AG04450 (cell line): ENCODE results near the gene LSAMP. TPM values are rescaled to one million over a fixed set of nuclear protein-coding genes. Genes with fewer than 3 reads are reported as not detected.
A peak's percentile ranks its signal among the peaks of the same experiment; 100 is the strongest.

ENCODE experiments used
- CTCF ChIA-PET: fragments of 300-600, 350-600 bp; formaldehyde crosslinking; extraction: SDS; loops from one replicate; lab custom pipeline; 2022; ENCODE audit warnings: antibody characterized with exemption, inconsistent platforms; lab: Charles Lee
- POLR2A ChIA-PET: fragments of 350-600 bp; formaldehyde crosslinking; extraction: SDS; loops from one replicate; lab custom pipeline; 2021; ENCODE audit warnings: antibody characterized with exemption, inconsistent platforms; lab: Yijun Ruan, JAX
- DNase-seq: peaks from one replicate; pipeline ENCODE4 v3.0.0-alpha.2; 2011; ENCODE audit warnings: low read depth, low spot score
- H3K27ac ChIP-seq: one replicate; pipeline ENCODE4 v1.5.1; 2012; ENCODE audit warnings: low read depth, low read length, control low read depth
- H3K27me3 ChIP-seq: one replicate; pipeline ENCODE4 v1.6.0; 2012; ENCODE audit warnings: low read length; ENCODE audit not compliant: control insufficient read depth, insufficient read depth
- H3K4me3 ChIP-seq: 2 replicates; pipeline ENCODE4 v1.5.1; 2011; ENCODE audit warnings: mild to moderate bottlenecking, low read depth, low read length, control low read depth
- H3K9me3 ChIP-seq: 2 replicates; pipeline ENCODE4 v1.5.1; 2012; ENCODE audit warnings: low read length; ENCODE audit not compliant: control insufficient read depth, insufficient read depth
- polyA plus RNA-seq: library from polyadenylated mRNA; depleted of rRNA; stranded (reverse); fragments of >200 nt; gene quantifications from 2 replicates; pipeline ENCODE4 v1.2.3, GENCODE V29; 2011
- TF ChIP-seq, protein P1 (sequence below): IDR thresholded peaks from 2 replicates; pipeline ENCODE4 v1.5.1; 2011; ENCODE audit warnings: low read depth, low read length, control low read depth, inconsistent platforms

Gene LSAMP
- polyA plus RNA-seq, 1 experiment = 25.1 TPM

DNA sequence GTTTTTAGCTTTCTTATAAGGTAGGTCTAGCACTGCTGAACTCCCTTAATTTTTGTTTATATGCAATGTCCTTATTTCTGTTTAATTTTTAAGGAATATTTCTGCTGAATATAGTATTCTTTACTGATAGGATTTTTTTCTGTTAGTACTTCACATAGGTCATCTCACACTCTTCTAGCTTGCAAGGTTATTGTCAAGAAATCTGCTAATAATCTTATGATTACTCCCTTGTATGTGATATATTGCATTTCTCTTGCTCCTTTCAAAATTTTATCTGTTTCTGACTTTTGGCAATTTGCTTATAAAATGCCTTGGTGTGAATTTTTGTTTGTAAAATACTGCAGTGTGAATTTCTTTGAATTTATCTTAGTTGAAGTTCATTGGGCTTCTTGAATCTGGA, 523.6 kb downstream of the LSAMP start:
- Histone ChIP-seq H3K27ac (no peak overlapping the region), H3K27me3 (no peaks in the 10 kb centered on the region), H3K4me3 (no peak overlapping the region), H3K9me3 (no peaks in the 10 kb centered on the region)
- POLR2A ChIA-PET = no interaction called here
- CTCF ChIA-PET = interaction anchor here (0.6 to 2.0 kb wide), 12 partner anchors 8 to 836 kb away, joined by 3 to 12 read pairs (median 5); no protein-coding TSS in a partner anchor
- no peak for DNase-seq
- TF ChIP-seq, protein P1, sequence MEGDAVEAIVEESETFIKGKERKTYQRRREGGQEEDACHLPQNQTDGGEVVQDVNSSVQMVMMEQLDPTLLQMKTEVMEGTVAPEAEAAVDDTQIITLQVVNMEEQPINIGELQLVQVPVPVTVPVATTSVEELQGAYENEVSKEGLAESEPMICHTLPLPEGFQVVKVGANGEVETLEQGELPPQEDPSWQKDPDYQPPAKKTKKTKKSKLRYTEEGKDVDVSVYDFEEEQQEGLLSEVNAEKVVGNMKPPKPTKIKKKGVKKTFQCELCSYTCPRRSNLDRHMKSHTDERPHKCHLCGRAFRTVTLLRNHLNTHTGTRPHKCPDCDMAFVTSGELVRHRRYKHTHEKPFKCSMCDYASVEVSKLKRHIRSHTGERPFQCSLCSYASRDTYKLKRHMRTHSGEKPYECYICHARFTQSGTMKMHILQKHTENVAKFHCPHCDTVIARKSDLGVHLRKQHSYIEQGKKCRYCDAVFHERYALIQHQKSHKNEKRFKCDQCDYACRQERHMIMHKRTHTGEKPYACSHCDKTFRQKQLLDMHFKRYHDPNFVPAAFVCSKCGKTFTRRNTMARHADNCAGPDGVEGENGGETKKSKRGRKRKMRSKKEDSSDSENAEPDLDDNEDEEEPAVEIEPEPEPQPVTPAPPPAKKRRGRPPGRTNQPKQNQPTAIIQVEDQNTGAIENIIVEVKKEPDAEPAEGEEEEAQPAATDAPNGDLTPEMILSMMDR = no peak

DNA sequence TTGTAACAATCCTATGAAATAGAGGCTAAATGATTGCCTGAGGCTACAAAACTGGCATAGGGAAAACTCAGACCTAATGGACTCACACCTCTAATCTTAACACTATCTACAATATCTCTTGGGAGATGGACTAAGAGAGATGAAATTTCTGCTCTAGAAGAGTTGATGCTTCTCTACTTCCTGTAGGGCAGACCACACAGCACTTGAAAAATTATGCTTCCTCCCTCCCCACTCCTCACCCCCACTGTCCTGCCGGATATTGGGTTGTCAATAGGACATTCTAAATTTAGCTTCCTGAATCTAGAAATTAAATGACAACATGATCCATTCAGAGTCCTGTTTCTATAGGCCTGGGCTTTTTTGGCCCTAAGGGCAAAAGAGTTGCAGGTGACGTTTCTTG, 526.4 kb downstream of the LSAMP start:
- ChIA-PET POLR2A (no interaction called here), CTCF (interaction anchor here (0.5 kb wide), 1 partner anchor 11 kb away, joined by 8 read pairs; no protein-coding TSS in a partner anchor)
- TF ChIP-seq, protein P1 = no peak
- DNase-seq = no peak
- no peaks in the 10 kb centered on the region for H3K27me3 ChIP-seq
- no peaks in the 10 kb centered on the region for H3K9me3 ChIP-seq
- H3K27ac ChIP-seq = no peak overlapping the region
- no peak overlapping the region for H3K4me3 ChIP-seq

DNA sequence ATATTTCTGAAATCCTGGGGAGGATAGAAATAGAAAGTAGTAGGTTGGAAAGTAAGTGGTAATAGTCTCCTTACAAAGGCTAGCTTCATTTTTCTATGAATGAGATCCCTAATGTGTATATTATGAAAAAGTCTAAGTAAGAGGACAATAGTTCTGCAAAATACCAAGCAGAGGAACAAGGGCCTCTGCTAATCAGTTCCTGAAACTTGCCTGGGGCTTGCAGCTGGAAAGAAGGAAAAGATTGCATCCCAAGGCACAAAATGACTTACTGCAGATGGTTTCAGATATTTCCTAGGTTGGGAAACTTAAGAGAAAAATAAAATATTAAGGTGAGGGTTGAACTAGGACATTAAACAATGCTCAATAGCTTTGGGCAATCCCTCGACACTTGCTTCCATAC, 528.4 kb downstream of the LSAMP start:
- TF ChIP-seq, protein P1 = no peak
- Histone ChIP-seq H3K9me3 (no peaks in the 10 kb centered on the region), H3K4me3 (no peak overlapping the region), H3K27ac (no peak overlapping the region), H3K27me3 (no peaks in the 10 kb centered on the region)
- DNase-seq = no peak
- ChIA-PET POLR2A (no interaction called here), CTCF (interaction anchor here (0.9 kb wide), 1 partner anchor 41 kb away, joined by 3 read pairs; no protein-coding TSS in a partner anchor)

DNA sequence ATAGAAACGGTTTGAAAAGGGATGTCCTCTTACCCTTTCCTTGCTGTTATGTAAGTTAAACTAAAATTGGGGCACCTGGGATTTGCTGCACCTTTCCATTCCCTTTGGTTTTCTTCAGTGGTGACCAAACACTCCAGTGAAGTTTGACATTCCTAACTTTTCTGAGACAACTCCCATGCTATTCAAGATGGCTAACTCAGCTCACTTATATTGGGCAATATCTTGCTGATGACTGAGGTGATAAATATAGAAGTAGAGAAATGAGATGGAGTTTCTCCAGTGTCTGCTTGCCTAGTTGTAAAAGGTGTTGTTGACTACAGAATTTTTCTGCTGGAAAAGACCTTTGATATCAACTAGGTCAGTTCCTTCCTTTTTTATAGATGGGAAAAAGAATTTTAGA, 530.2 kb downstream of the LSAMP start:
- DNase-seq = no peak
- Histone ChIP-seq H3K27ac (no peak overlapping the region), H3K4me3 (no peak overlapping the region), H3K27me3 (no peaks in the 10 kb centered on the region), H3K9me3 (no peaks in the 10 kb centered on the region)
- TF ChIP-seq, protein P1 = no peak
- CTCF ChIA-PET = interaction anchor here (0.8 kb wide), 1 partner anchor 100 kb away, joined by 3 read pairs; no protein-coding TSS in a partner anchor
- POLR2A ChIA-PET = interaction anchor here (0.6 kb wide), 1 partner anchor 526 kb away, joined by 3 read pairs; no protein-coding TSS in a partner anchor

DNA sequence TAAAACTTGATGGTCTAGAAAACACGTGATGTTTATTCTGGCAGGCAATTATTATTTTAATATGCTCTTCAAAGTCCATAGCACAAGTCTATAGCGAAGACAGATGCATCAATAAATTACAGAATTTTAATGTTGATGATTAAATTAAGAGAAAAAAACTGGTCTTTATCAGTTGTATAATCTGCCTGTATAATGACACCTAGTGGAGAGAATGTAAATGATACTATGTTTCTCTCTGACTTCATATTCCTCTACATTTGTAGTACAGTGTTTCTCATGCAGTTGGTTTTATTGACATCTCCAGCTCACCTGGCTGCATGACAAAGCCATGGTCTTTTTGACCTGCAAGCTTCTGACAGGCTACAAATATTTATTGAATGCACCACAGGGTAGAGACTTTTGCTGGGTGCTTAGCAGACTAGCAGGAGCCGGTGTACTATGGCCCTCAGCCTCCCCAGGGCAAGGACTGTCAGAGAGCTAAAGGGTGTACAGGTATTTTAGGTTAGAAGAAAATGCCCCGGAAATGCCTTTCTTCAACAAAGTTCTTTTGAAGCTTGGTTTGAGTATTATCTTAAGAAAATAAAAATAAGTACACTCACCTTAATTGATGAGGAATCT, 532.1 kb downstream of the LSAMP start:
- POLR2A ChIA-PET = no interaction called here
- DNase-seq = no peak
- Histone ChIP-seq H3K27ac (no peak overlapping the region), H3K27me3 (no peaks in the 10 kb centered on the region), H3K4me3 (no peak overlapping the region), H3K9me3 (no peaks in the 10 kb centered on the region)
- TF ChIP-seq, protein P1 = peak; percentile 48
- CTCF ChIA-PET = interaction anchor here (0.6 to 1.3 kb wide), 8 partner anchors 8 to 77 kb away, joined by 3 to 8 read pairs (median 4); no protein-coding TSS in a partner anchor
